OCI-LY1 (cell line): ENCODE results near the gene KCP.

Experiments used
- H2AFZ ChIP-seq: fragments of 200-600 bp; sonication (generic), shearing (Covaris generic); 2 replicates; pipeline ENCODE4 v1.6.0; 2014; ENCODE audit warnings: antibody characterized with exemption, mild to moderate bottlenecking, low read length
- H3F3A ChIP-seq: fragments of 200-600 bp; sonication (generic), shearing (Covaris generic); 2 replicates; pipeline ENCODE4 v1.6.0; 2014; ENCODE audit warnings: mild to moderate bottlenecking, antibody characterized with exemption, low read length, moderate library complexity; ENCODE audit not compliant: insufficient read depth
- H3K27ac ChIP-seq: fragments of 200-600 bp; sonication (generic); 2 replicates; pipeline ENCODE4 v1.5.1; 2014; ENCODE audit warnings: low read length, mixed run types, mild to moderate bottlenecking, low read depth; ENCODE audit not compliant: poor library complexity, severe bottlenecking
- H3K27me3 ChIP-seq: fragments of 200-600 bp; sonication (generic); 2 replicates; pipeline ENCODE4 v1.6.0; 2014; ENCODE audit warnings: antibody characterized with exemption, mild to moderate bottlenecking, low read length, moderate library complexity; ENCODE audit not compliant: insufficient read depth
- H3K36me3 ChIP-seq: fragments of 200-600 bp; sonication (generic); 2 replicates; pipeline ENCODE4 v1.6.1; 2014; ENCODE audit warnings: mild to moderate bottlenecking, antibody characterized with exemption, low read length, moderate library complexity, mixed read lengths; ENCODE audit not compliant: insufficient read depth
- H3K4me1 ChIP-seq: fragments of 200-600 bp; sonication (generic); 2 replicates; pipeline ENCODE4 v1.5.1; 2014; ENCODE audit warnings: mild to moderate bottlenecking, low read length, moderate library complexity; ENCODE audit not compliant: insufficient read depth, severe bottlenecking
- H3K4me2 ChIP-seq: fragments of 200-600 bp; sonication (generic), shearing (Covaris generic); 2 replicates; pipeline ENCODE4 v1.6.1; 2014; ENCODE audit warnings: low read length
- H3K4me3 ChIP-seq: fragments of 200-600 bp; sonication (generic); 2 replicates; pipeline ENCODE4 v1.5.1; 2014; ENCODE audit warnings: low read length, low read depth, mild to moderate bottlenecking, mixed read lengths; ENCODE audit not compliant: poor library complexity, severe bottlenecking
- H3K79me2 ChIP-seq: fragments of 200-600 bp; shearing (Covaris generic); 2 replicates; pipeline ENCODE4 v1.6.1; 2016; ENCODE audit warnings: mixed run types, low read length, mixed read lengths; ENCODE audit not compliant: insufficient read depth
- H3K9ac ChIP-seq: fragments of 200-600 bp; sonication (generic), shearing (Covaris generic); 2 replicates; pipeline ENCODE4 v1.6.1; 2014; ENCODE audit warnings: mild to moderate bottlenecking, low read length, mixed read lengths
- H3K9me2 ChIP-seq: fragments of 200-600 bp; sonication (generic), shearing (Covaris generic); 2 replicates; pipeline ENCODE4 v1.6.1; 2014; ENCODE audit warnings: low read depth, mild to moderate bottlenecking, low read length, mixed read lengths
- H3K9me3 ChIP-seq: fragments of 200-600 bp; shearing (Covaris generic); 2 replicates; pipeline ENCODE4 v1.6.1; 2014; ENCODE audit warnings: low read length, mixed read lengths
- H4K20me1 ChIP-seq: fragments of 200-600 bp; sonication (generic), shearing (Covaris generic); 2 replicates; pipeline ENCODE4 v1.6.0; 2016; ENCODE audit warnings: mild to moderate bottlenecking, low read length; ENCODE audit not compliant: insufficient read depth
- CTCF ChIP-seq: fragments of 200-600 bp; sonication (generic), shearing (Covaris generic); IDR thresholded peaks from 2 replicates; pipeline ENCODE4 v1.5.1; 2017; ENCODE audit warnings: mild to moderate bottlenecking, antibody characterized with exemption, low read length, moderate library complexity, mixed read lengths
- EZH2 ChIP-seq: fragments of 200-600 bp; sonication (generic), shearing (Covaris generic); IDR thresholded peaks from 2 replicates; pipeline ENCODE4 v1.8.0; 2017; ENCODE audit warnings: borderline replicate concordance, mixed run types, mild to moderate bottlenecking, antibody characterized with exemption, low read length, moderate library complexity, mixed read lengths

KCP gene

GRCh38 chr7:128915841-128916642 is 5.5 kb upstream of the KCP start:
- H3K79me2 ChIP-seq, result no peaks in the 10 kb centered on the region
- no peaks in the 10 kb centered on the region for H4K20me1 ChIP-seq
- H3K9ac ChIP-seq, result no peak overlapping the region
- TF ChIP-seq CTCF (no peak), EZH2 (no peak)
- no peak overlapping the region for H3K4me3 ChIP-seq
- H3K27ac ChIP-seq, result no peak overlapping the region
- H3K4me2 ChIP-seq, result no peak overlapping the region
- H3K36me3 ChIP-seq, result no peaks in the 10 kb centered on the region
- H2AFZ ChIP-seq, result no peak overlapping the region
- H3F3A ChIP-seq, result no peaks in the 10 kb centered on the region
- peaks cover 31% of the 10 kb centered on the region for H3K27me3 ChIP-seq
- no peaks in the 10 kb centered on the region for H3K9me2 ChIP-seq
- no peaks in the 10 kb centered on the region for H3K9me3 ChIP-seq
- peaks cover 6% of the 10 kb centered on the region for H3K4me1 ChIP-seq

- Histone ChIP-seq H3K27me3 (peaks cover 38% of the 10 kb centered on the region), H3K27ac (no peak overlapping the region), H3K9me2 (no peaks in the 10 kb centered on the region), H3K9ac (no peak overlapping the region), H3K9me3 (no peaks in the 10 kb centered on the region), H3K36me3 (no peaks in the 10 kb centered on the region), H3K4me2 (no peak overlapping the region), H3K79me2 (no peaks in the 10 kb centered on the region), H3F3A (no peaks in the 10 kb centered on the region), H3K4me3 (no peak overlapping the region), H3K4me1 (peaks cover 6% of the 10 kb centered on the region), H2AFZ (no peak overlapping the region), H4K20me1 (no peaks in the 10 kb centered on the region)
- no peak for TF ChIP-seq CTCF
- TF ChIP-seq EZH2, result no peak
Measured at GRCh38 chr7:128915271-128915819, 4.8 kb upstream of the KCP start.

- Histone ChIP-seq H3F3A (no peaks in the 10 kb centered on the region), H3K9ac (no peak overlapping the region), H3K4me3 (no peak overlapping the region), H3K27ac (no peak overlapping the region), H3K4me2 (no peak overlapping the region), H4K20me1 (no peaks in the 10 kb centered on the region), H2AFZ (no peak overlapping the region), H3K27me3 (peaks cover 40% of the 10 kb centered on the region), H3K79me2 (no peaks in the 10 kb centered on the region), H3K9me2 (no peaks in the 10 kb centered on the region), H3K4me1 (peaks cover 5% of the 10 kb centered on the region), H3K36me3 (no peaks in the 10 kb centered on the region), H3K9me3 (no peaks in the 10 kb centered on the region)
- TF ChIP-seq EZH2 (no peak), CTCF (no peak)
Measured at GRCh38 chr7:128914566-128915151, 4.2 kb upstream of the KCP start.
